T-helper 1 cell treated with Interleukin-12 subunit alpha and Interleukin-12 subunit beta and Interleukin-4 antibody, amounts not matched to agents 30 μg/mL and 1 μg/mL, for 36 hours (primary cell): ENCODE data around the gene SMCO2.

Experiments used
- H3K27ac Mint-ChIP-seq: one replicate; pipeline ENCODE4 v1.8.0; 2021; ENCODE audit warnings: mild to moderate bottlenecking, mixed read lengths
- H3K27me3 Mint-ChIP-seq: one replicate; pipeline ENCODE4 v1.8.0; 2021; ENCODE audit warnings: low read depth, mixed read lengths
- H3K36me3 Mint-ChIP-seq: one replicate; pipeline ENCODE4 v1.8.0; 2021; ENCODE audit warnings: low read depth, mixed read lengths
- H3K4me1 Mint-ChIP-seq: one replicate; pipeline ENCODE4 v1.8.0; 2021; ENCODE audit warnings: low read depth, mixed read lengths
- H3K4me3 Mint-ChIP-seq: one replicate; pipeline ENCODE4 v1.8.0; 2021; ENCODE audit warnings: mild to moderate bottlenecking, moderate library complexity, mixed read lengths
- H3K9me3 Mint-ChIP-seq: one replicate; pipeline ENCODE4 v1.8.0; 2021; ENCODE audit warnings: mixed read lengths

SMCO2 gene

DNA sequence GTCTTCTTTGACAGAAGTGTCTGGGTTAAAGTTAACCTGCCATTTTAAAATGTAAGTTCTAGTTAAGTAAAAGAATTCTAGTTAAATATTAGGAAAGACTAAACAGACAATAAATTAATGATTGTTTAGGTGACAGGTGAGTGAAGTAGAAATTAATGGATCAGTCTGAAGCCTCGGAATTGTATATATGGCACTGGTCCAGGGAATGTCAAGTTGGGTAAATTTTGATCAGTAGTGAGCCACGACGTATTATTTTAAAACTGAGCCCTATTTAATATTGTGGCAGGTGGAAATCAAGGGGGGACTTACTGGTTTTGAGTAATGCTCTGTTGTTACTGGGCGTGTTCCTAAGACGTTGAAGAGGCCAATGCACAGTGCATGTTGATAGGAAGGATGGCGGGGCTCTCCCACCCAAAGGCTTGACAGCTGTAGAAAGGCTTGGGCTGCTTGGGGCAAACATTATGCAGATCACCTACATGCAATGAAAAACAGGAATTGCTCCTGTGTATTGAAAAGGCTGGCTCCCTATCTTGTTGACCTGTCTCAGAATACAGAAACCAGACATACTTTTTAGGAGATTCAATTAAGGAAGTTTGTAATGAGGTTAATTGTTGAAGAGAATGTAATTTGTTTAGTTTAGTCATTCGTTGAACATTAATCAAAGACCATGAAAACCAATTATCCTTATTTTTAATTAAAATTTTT lies 71.6 kb downstream of the SMCO2 start:
- no peaks in the 10 kb centered on the region for H3K9me3 Mint-ChIP-seq
- peaks cover 12% of the 10 kb centered on the region for H3K4me1 Mint-ChIP-seq
- H3K4me3 Mint-ChIP-seq: no peak overlapping the region
- H3K36me3 Mint-ChIP-seq: no peaks in the 10 kb centered on the region
- H3K27me3 Mint-ChIP-seq: peaks cover 26% of the 10 kb centered on the region
- H3K27ac Mint-ChIP-seq: no peak overlapping the region

DNA sequence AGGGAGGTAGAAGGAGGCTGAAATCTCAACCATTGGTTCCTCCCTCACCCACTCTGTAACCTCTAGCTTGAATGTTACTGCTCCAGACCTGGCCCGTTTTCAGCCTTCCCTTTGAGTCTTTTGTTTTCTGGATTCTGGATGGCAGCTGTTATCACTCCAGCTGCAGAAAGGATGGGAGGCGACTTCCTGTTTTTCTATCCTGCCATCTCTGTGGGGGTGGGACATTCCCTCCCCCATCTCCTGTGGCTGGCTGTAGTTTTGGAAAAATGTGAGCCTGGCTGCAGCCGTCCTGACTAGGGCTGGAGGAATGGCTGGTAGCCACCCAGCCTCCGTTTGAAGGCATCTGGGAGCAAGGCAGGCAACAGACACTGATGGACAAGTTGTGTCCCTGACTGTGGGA lies 74.5 kb downstream of the SMCO2 start:
- Mint-ChIP-seq H3K9me3 (no peaks in the 10 kb centered on the region), H3K4me1 (peaks cover 28% of the 10 kb centered on the region), H3K27me3 (peaks cover 37% of the 10 kb centered on the region), H3K36me3 (peaks cover 5% of the 10 kb centered on the region), H3K27ac (no peak overlapping the region), H3K4me3 (no peak overlapping the region)

DNA sequence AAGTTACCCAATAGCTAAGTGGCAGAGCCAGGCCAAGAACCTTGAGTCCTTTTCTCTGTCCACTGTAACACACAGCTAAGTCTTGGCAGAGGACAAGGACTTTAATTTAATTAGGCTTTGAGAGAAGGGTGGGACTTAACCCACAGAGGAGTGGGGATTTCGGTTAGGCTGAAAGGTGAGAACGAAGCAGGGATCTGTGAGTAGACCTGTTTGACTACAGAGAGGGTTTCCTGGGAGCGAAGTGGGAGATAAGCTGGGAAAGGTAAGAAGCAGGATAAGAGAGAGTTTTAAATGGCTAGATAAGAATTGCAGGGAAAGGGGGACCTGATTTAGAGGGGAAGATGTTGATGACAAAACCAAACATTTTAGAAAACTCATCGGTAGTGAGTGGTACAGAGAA lies 75.4 kb downstream of the SMCO2 start:
- H3K27me3 Mint-ChIP-seq: peaks cover 31% of the 10 kb centered on the region
- H3K4me1 Mint-ChIP-seq: peaks cover 28% of the 10 kb centered on the region
- H3K4me3 Mint-ChIP-seq: peak overlapping the region; percentile 3
- H3K27ac Mint-ChIP-seq: no peak overlapping the region
- H3K9me3 Mint-ChIP-seq: no peaks in the 10 kb centered on the region
- H3K36me3 Mint-ChIP-seq: peaks cover 6% of the 10 kb centered on the region

DNA sequence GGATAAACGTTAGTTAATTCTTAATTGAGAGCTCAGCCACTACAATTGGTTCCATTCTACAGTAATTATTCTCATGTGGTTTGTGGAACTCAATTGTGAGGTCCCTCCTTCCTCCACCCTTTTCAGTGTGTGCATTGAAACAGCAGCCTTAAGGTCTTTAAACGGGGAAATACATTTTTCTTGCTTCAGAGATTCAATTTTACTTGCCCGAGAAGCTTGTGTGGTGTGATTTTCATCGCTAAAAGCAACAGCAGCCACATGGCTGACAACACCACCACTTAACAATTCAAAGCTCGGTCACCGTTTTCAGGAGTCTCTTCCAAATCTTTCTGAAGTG lies 76.7 kb downstream of the SMCO2 start:
- Mint-ChIP-seq H3K4me1 (peaks cover 28% of the 10 kb centered on the region), H3K36me3 (peaks cover 6% of the 10 kb centered on the region), H3K4me3 (peak overlapping the region; percentile 93), H3K27me3 (peaks cover 25% of the 10 kb centered on the region), H3K27ac (peak overlapping the region; percentile 86), H3K9me3 (no peaks in the 10 kb centered on the region)

DNA sequence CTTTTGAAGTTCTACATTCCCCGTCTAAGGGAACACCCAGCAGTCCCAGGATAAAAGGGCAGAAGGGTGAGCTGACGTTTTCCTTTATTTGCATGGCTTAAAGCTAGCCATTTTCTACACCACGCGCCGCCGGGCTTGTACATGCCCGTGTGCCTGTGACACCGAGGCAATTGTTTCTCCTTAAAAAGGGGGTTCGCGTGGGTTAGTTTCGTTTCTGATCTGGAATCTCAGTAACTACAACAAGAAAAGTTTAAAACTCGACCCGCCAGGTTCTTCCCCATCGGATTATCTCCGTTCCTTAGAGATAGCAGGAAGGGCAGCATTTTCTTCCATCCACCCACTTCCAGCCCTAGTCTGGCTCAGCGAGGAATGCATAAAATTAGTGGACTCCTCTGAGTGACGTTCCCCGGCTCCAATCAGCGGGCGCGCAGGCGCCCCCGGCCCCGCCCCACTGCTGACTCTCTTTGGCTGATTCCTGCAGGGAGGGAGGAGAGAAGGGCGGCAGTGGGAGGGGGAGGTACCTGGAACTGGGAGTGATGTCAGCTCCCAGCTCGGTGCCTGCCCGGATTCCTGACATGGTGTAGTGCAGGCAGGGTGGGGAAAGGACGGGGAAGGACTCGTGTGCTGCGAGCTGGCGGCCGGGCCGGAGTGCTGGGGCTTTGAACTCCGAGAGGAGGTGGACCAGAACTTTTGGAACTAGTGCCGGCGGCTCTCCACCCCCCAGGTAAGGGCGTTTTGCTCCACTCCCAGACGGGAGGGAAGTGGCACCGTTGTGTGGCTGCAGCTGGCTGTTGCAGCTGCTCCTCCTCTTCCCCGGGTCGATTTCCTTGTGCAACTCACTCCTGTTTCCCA lies 77.3 kb downstream of the SMCO2 start, which contains the start of gene PPFIBP1:
TSS of gene PPFIBP1 (plus strand) at position 565 of the 852 bp plus-strand sequence. CDS start 109,191 bp downstream, outside the sequence.
- H3K36me3 Mint-ChIP-seq: peaks cover 9% of the 10 kb centered on the region
- peak within 1 kb of the TSS; percentile 93 for H3K4me3 Mint-ChIP-seq
- H3K9me3 Mint-ChIP-seq: no peaks in the 10 kb centered on the region
- H3K27me3 Mint-ChIP-seq: peaks cover 25% of the 10 kb centered on the region
- peaks cover 32% of the 10 kb centered on the region for H3K4me1 Mint-ChIP-seq
- H3K27ac Mint-ChIP-seq: peak within 1 kb of the TSS; percentile 86

DNA sequence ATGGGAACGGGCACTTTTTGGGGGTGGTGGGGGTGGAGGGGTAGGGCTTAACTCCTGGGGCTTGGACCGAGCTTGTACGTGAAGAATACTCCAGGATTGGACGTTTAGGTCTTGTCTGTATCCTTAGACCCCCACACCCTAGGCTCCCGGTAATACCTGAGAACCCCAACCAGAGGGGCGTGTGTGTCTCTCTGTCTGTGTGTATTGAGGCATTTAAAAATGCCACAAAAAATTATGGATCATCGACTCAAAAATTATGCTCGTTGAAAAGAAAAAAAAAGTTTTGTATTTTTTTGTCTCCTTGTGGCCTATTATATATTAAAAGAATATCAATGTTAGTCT lies 77.9 kb downstream of the SMCO2 start:
- Mint-ChIP-seq H3K36me3 (peaks cover 10% of the 10 kb centered on the region), H3K4me3 (peak overlapping the region; percentile 93), H3K27ac (no peak overlapping the region), H3K27me3 (peaks cover 22% of the 10 kb centered on the region), H3K9me3 (no peaks in the 10 kb centered on the region), H3K4me1 (peaks cover 34% of the 10 kb centered on the region)

DNA sequence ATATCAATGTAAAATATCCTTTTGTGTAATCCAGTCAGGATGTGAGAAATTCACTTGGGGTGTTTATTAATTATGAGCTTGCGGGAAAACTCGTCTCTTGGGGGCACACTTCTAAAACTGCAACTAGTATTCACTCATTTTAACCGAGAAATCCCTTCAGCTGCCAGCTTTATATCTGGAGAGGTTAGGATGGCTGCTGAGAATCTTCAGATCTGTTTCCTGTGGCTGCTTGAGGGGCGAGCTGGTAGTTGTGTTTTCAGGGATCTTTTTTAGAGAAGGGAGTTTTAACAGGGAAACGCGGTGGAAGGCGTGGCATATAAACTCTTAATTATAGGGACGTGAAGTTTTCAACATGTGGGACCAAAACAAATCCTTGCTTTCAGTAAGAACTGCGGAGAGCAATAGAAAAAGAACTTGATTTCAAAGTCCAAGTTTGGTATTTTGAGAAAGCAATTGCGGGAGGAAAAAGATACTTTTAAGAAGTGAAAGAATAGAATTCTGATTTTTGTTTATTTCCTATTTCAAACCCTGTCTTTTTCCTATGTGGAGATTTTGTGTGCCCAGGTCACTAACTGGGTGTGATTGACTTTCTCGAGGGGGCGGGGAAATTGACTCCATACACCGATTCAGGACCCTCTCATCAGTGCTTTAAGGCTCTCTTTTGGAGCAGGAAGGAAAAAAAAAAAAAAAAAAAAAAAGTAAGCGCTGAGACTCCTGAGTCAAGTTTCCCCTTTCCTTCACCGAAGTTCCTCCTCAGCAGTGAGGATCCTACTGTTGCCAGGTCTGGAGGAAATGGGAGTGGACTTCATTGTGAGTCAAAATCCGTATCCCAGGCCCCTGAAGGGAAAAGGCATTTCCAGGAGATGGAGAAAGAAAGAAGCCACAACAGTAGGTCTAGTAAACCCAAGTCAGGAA lies 78.6 kb downstream of the SMCO2 start:
- peak overlapping the region; percentile 93 for H3K4me3 Mint-ChIP-seq
- H3K4me1 Mint-ChIP-seq: peaks cover 37% of the 10 kb centered on the region
- H3K36me3 Mint-ChIP-seq: peaks cover 10% of the 10 kb centered on the region
- peak overlapping the region; percentile 7 for H3K27ac Mint-ChIP-seq
- H3K9me3 Mint-ChIP-seq: no peaks in the 10 kb centered on the region
- peaks cover 17% of the 10 kb centered on the region for H3K27me3 Mint-ChIP-seq

DNA sequence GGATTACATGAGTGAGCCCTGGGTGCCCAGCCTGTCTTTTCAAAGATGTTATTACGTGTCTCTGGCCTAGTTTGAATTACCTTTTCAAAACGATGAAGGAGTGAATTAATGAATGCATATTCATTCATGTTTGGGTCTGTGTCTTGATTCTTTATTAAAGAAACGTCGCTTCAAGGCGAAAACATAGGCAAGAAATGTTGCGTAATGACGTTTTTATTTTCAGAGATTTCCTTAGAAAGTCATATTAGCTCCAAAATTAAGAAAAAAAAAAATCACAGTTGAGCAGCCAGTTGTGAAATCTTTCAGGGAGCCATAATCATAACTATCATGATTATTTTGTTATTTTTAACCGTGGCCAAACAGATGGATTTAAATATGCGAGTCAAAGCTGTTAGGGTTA lies 81.0 kb downstream of the SMCO2 start:
- Mint-ChIP-seq H3K27ac (no peak overlapping the region), H3K4me3 (no peak overlapping the region), H3K4me1 (peaks cover 33% of the 10 kb centered on the region), H3K36me3 (peaks cover 10% of the 10 kb centered on the region), H3K27me3 (peaks cover 11% of the 10 kb centered on the region), H3K9me3 (no peaks in the 10 kb centered on the region)

DNA sequence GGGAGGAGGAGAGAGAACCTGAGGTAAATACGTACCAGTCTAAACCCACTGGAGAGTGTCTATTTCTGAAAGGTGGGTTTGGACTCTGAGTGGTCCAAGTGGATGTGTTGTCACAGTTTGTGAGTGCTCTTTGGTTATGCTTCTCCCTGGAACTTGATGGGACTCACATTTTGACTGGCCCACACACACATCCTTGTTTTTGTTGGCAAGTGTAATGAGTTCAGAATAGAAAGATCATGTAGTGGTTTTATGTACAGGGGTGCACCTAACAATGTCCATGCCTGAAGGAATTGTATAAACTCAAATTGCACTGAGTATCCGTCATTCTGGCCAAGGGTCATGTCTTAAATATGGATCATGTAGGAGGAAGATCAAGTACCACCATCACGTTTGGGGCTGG lies 82.3 kb downstream of the SMCO2 start:
- Mint-ChIP-seq H3K36me3 (peaks cover 10% of the 10 kb centered on the region), H3K4me3 (no peak overlapping the region), H3K27me3 (peaks cover 15% of the 10 kb centered on the region), H3K27ac (no peak overlapping the region), H3K4me1 (peaks cover 32% of the 10 kb centered on the region), H3K9me3 (no peaks in the 10 kb centered on the region)

DNA sequence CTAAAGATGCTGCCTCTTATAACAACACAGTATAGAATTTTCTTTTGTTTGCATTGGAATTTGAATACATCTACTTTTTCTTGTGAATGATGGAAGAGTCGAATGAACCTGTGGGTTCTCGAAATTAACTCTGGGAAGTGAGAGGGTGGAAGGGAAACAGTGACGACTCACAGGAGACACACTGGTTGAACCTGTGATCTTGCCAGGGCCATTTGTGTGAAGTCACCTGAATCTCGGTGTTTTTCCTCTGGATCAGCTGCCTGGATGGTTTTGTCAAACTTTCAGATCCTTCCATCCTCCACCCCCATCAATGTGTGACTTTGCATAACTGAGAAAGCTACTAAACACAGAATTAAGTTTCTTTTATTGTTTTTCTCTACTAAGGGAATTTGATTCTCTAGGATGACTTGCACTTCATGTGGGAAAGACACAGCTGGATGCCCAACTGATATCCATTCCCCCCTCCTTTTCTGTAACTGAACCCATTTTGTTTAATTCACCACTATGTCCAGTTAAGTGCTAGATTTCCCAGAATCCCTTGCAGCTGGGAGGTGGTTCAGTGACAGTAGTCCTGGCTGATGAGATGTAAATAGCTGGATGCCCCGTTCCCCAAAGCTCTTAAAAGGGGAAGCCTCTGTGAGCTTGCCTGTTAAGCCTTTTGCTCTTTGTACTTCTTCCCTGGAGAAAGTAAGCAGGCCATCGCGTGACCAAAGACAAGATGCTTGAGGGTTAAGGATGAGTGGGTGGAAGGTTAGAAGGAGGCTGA lies 83.8 kb downstream of the SMCO2 start:
- H3K9me3 Mint-ChIP-seq: no peaks in the 10 kb centered on the region
- no peak overlapping the region for H3K27ac Mint-ChIP-seq
- H3K4me3 Mint-ChIP-seq: no peak overlapping the region
- H3K27me3 Mint-ChIP-seq: peaks cover 11% of the 10 kb centered on the region
- H3K4me1 Mint-ChIP-seq: peaks cover 39% of the 10 kb centered on the region
- peaks cover 10% of the 10 kb centered on the region for H3K36me3 Mint-ChIP-seq

DNA sequence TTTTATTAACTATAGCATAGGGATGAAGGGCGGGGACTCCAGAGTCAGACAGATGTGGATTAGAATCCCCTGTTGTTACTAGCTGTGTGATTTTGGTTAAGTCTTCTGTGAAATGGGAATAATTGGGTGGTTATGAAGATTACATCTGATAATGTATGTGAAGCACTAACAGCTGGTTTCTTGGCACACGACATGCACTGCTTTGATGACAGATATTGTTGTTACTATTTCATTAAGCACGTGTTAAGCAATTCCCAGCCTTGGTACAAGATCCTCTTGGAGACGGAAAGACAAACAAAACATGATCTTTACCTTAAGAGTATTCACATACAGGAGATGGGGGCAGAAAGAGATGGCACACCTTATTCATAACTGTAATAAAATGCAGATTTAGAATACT lies 85.4 kb downstream of the SMCO2 start:
- Mint-ChIP-seq H3K9me3 (no peaks in the 10 kb centered on the region), H3K27me3 (peaks cover 5% of the 10 kb centered on the region), H3K27ac (no peak overlapping the region), H3K36me3 (peaks cover 10% of the 10 kb centered on the region), H3K4me3 (no peak overlapping the region), H3K4me1 (peaks cover 33% of the 10 kb centered on the region)

DNA sequence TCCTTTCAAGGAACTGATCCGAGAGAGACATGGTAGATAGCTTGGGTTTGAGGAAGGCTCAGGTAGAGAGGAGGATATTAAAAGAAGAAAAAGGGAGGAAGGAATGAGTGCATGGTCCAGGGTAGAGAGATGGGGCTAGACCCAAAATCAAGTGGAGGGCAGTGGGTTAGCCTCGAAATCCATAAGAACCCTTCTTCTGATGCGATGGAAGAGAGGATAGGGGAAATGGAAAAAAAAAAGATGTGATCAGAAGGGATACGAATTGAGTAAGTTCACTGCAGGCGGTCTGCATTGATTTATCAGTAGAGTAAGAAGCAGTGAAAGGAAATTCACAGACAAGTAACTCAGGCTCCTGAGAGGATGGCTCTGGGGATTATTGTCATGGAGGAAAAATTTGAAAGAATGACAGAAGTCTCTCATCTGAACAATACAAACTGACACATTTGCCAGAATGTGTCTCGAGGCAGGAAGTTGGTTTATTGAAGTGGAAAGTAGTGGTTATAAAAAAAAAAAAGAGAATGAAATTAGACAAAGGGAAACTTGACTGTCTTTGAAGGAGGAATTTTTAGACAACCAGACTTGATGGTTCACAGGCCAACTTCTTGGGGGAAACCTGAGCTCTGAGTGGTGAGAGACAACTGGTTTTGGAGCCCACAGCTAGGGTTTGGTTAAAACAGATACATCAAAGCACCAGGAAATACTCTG lies 87.7 kb downstream of the SMCO2 start:
- Mint-ChIP-seq H3K4me1 (peaks cover 39% of the 10 kb centered on the region), H3K4me3 (peak overlapping the region; percentile 6), H3K36me3 (peaks cover 8% of the 10 kb centered on the region), H3K27me3 (peaks cover 5% of the 10 kb centered on the region), H3K27ac (peak overlapping the region; percentile 46), H3K9me3 (no peaks in the 10 kb centered on the region)

DNA sequence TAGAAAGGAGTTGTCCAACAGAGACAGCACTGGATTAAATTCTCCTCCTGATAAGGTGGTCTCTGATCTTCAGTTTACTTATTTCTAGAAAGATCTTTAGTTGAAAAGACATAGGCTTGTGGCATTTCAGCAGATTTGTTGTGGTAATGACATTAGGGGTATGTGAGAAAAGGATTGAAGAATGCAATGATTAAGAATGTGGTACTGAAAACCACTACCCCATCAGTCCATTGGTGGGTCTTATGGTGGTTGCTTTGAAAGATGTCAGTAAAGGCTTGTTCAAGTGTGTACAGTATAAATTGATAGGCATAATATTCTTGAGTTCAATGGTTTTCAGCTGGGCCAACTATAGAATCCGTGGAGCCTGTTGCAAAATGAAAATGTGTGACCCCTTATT lies 88.2 kb downstream of the SMCO2 start:
- Mint-ChIP-seq H3K4me3 (peak overlapping the region; percentile 6), H3K27ac (peak overlapping the region; percentile 46), H3K36me3 (peaks cover 8% of the 10 kb centered on the region), H3K4me1 (peaks cover 40% of the 10 kb centered on the region), H3K9me3 (no peaks in the 10 kb centered on the region), H3K27me3 (peaks cover 5% of the 10 kb centered on the region)
